Naive B cell (primary cell): ENCODE measurements around the gene ROPN1L. TPM values are rescaled to one million over a fixed set of nuclear protein-coding genes. Genes with fewer than 3 reads are reported as not detected.
A peak's percentile ranks its signal among the peaks of the same experiment; 100 is the strongest.

Experiments used
- ATAC-seq, 2 donors: fragments of 150-1000 bp; cut with Tn5 transposase; 2 replicates each; pipeline ENCODE4 v1.10.0; 2021; ENCODE audit warnings: low read depth in 2 of 2, mild to moderate bottlenecking in 2 of 2, moderate library complexity in 2 of 2
- DNase-seq: peaks from one replicate; pipeline ENCODE4 v3.0.0; 2022
- H3K27ac Mint-ChIP-seq, 6 donors: one replicate each; pipeline ENCODE4 v1.8.0; 2020 to 2022; ENCODE audit warnings: mild to moderate bottlenecking in 6 of 6, mixed read lengths in 6 of 6, moderate library complexity in 5 of 6, inconsistent platforms in 2 of 6
- H3K27me3 Mint-ChIP-seq, 3 donors: one replicate each; pipeline ENCODE4 v1.8.0; 2021 to 2022; ENCODE audit warnings: mixed read lengths in 3 of 3, mild to moderate bottlenecking in 1 of 3
- H3K36me3 Mint-ChIP-seq, 2 donors: one replicate each; pipeline ENCODE4 v1.8.0; 2020 to 2022; ENCODE audit warnings: mixed read lengths in 2 of 2, inconsistent platforms in 1 of 2, mild to moderate bottlenecking in 1 of 2
- H3K4me1 Mint-ChIP-seq, 3 donors: one replicate each; pipeline ENCODE4 v1.8.0; 2020 to 2022; ENCODE audit warnings: mixed read lengths in 3 of 3, inconsistent platforms in 1 of 3, mild to moderate bottlenecking in 1 of 3, moderate library complexity in 1 of 3
- H3K4me3 Mint-ChIP-seq, 8 donors: one replicate each; pipeline ENCODE4 v1.8.0; 2020 to 2022; ENCODE audit warnings: mild to moderate bottlenecking in 8 of 8, mixed read lengths in 8 of 8, moderate library complexity in 8 of 8, inconsistent platforms in 2 of 8
- H3K9me3 Mint-ChIP-seq, 7 donors: one replicate each; pipeline ENCODE4 v1.8.0; 2020 to 2022; ENCODE audit warnings: mixed read lengths in 7 of 7, mild to moderate bottlenecking in 5 of 7, inconsistent platforms in 2 of 7, moderate library complexity in 1 of 7
- polyA plus RNA-seq, 6 donors: library from polyadenylated mRNA; unstranded; fragments of 300-500 nt; fragmentation: Illumina TruSeq; gene quantifications; one replicate each; pipeline ENCODE4 v1.2.3, GENCODE V29; 2021; ENCODE audit warnings: low read depth in 6 of 6

ROPN1L gene
- polyA plus RNA-seq, 6 donors from 2014 or later, result 0.58 to 0.70 TPM; not detected in 4

DNA sequence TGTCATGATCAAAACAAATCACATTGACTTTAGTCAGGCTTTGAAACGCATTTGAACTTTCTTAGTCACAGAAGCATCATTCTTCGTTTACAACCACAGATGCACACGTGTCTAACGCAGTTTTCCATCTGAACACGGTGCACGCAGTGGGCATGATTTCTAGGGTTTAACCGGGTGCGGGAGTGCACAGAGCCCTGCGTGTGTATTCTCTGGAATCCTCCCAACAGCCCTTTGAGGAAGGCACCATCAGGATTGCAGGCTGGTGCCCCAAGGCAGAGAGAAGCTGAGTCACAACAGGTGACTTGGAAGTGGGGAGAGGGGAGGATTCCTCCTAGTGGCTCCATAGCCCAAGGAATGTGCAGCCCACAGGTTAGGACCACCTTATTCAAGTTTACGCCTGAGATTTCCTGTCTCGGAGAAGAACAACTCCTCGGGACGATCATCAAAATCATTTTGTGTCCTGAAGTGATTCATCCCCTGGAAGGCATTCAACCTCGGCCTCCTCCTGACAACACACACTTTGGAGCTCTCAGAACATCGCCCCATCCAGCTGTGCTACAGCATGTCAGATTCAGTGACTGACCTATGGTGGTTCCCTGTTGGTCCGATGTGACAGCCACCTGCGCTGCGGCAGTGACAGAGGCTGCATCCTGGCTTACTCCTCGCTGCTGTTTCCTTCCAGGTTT lies 13.1 kb downstream of the ROPN1L start:
- ATAC-seq (no peak), DNase-seq (no peak)
- peak overlapping the region in 2 of 6 donors; percentile 49 to 81 for H3K27ac Mint-ChIP-seq
- no peaks in the 10 kb centered on the region for H3K36me3 Mint-ChIP-seq
- H3K4me3 Mint-ChIP-seq, result no peak overlapping the region
- peaks cover 2 to 8% (median 5%) of the 10 kb centered on the region in 3 donors for H3K4me1 Mint-ChIP-seq
- peaks cover 0 to 5% (median 0%) of the 10 kb centered on the region in 3 donors for H3K27me3 Mint-ChIP-seq
- H3K9me3 Mint-ChIP-seq, result peaks cover 0 to 5% (median 0%) of the 10 kb centered on the region in 7 donors

GRCh38 chr5:10455277-10455670 lies 13.6 kb downstream of the ROPN1L start:
- Mint-ChIP-seq H3K9me3 (peaks cover 0 to 5% (median 0%) of the 10 kb centered on the region in 7 donors), H3K27me3 (peaks cover 0 to 5% (median 0%) of the 10 kb centered on the region in 3 donors), H3K4me1 (peaks cover 2 to 10% (median 5%) of the 10 kb centered on the region in 3 donors), H3K4me3 (no peak overlapping the region), H3K36me3 (no peaks in the 10 kb centered on the region), H3K27ac (peak overlapping the region in 1 of 6 donors; percentile 81)
- DNase-seq (no peak), ATAC-seq (no peak)

GRCh38 chr5:10456583-10457420 lies 15.1 kb downstream of the ROPN1L start:
- H3K9me3 Mint-ChIP-seq, result peaks cover 0 to 5% (median 0%) of the 10 kb centered on the region in 7 donors
- no peaks in the 10 kb centered on the region for H3K36me3 Mint-ChIP-seq
- ATAC-seq (no peak), DNase-seq (no peak)
- no peak overlapping the region for H3K27ac Mint-ChIP-seq
- H3K4me3 Mint-ChIP-seq, result no peak overlapping the region
- H3K4me1 Mint-ChIP-seq, result peaks cover 2 to 12% (median 5%) of the 10 kb centered on the region in 3 donors
- H3K27me3 Mint-ChIP-seq, result peaks cover 0 to 5% (median 0%) of the 10 kb centered on the region in 3 donors

DNA sequence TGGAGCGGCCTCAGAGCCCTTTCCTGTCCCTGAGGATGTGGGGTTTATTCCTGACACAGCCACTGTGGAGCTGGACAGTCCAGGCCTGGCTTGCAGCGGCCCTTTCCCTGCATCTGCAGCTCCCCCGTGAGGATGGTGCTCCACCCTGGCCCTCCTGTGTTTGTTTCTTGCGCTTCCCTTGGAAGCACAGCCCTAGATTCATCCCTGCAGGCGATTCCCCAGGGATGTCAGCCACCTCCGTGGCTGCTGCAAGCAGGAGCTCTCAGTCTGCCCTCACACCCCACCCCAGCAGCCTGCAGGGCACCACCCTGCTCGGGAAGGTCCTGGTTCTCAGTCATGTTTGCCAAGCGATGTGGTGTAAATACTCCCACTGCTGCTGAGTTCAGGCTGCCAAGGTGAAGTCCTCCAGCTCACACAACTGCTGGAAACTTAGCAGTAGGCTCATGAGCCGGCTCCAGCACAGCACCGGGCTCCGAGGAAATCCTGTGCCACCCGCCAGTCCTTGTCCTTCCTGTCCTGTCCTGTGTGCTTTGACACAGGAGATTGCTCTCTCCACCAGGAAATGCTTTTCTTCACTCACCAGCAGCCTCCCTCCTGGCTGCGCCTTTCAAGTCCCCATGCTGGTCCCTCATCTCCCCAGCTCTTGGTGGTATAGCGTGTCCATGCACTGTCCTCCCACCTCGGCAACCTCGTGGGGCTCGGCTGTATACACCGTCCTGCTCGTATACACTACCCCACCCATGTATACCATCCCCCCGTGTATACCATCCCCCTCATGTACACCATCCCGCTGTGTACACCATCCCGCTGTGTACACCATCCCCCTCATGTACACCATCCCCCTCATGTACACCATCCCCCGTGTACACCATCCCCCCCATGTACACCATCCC lies 16.2 kb downstream of the ROPN1L start:
- Mint-ChIP-seq H3K9me3 (peaks cover 0 to 5% (median 0%) of the 10 kb centered on the region in 7 donors), H3K27me3 (peaks cover 0 to under 1% (median 0%) of the 10 kb centered on the region in 3 donors), H3K36me3 (no peaks in the 10 kb centered on the region), H3K4me3 (no peak overlapping the region), H3K27ac (peak overlapping the region in 1 of 6 donors; percentile 54), H3K4me1 (peaks cover 0 to 8% (median 2%) of the 10 kb centered on the region in 3 donors)
- DNase-seq, result no peak
- ATAC-seq, result no peak

- DNase-seq, result no peak
- Mint-ChIP-seq H3K9me3 (peaks cover 0 to 5% (median 0%) of the 10 kb centered on the region in 7 donors), H3K4me1 (peaks cover 0 to 7% (median 0%) of the 10 kb centered on the region in 3 donors), H3K27me3 (peaks cover 6 to 10% (median 8%) of the 10 kb centered on the region in 3 donors), H3K36me3 (no peaks in the 10 kb centered on the region), H3K27ac (peak overlapping the region in 3 of 6 donors; percentile 32 to 90 (median 44)), H3K4me3 (no peak overlapping the region)
- ATAC-seq, result no peak
Measured at GRCh38 chr5:10459080-10460055, 17.7 kb downstream of the ROPN1L start.

DNA sequence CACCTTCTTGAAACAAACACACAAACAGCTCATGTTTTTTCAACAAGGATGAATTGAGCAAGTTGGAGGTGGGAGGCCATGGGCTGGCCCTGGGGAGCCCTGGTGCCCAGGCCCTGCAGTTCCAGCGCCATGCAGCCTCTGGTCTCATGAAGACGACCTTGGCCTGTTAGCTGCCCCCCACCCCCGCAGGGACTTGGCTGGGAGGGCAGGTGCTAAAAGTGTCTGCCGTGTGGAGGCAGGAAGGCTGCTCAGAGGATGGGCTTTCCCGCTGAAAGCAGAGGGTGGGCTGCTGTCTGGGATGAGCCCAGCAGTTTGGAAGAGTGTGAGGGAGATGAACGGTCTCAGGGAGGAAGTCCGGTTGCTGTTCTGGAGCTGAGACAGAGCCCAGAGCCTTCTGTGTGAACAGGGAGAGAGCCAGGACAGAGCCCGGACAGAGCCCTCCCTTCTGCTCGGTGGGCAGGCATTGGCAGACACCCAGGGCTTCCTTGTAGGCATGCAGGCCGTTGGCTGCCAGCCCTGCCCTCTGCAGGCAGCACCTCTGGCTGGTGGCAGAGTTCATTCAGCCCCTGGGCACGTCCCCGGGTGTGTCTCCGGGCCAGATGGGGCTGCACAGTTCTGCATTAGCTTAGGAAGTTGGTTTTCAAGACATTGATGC lies 18.7 kb downstream of the ROPN1L start:
- DNase-seq (no peak), ATAC-seq (no peak)
- Mint-ChIP-seq H3K4me3 (no peak overlapping the region), H3K27me3 (peaks cover 7 to 13% (median 10%) of the 10 kb centered on the region in 3 donors), H3K27ac (peak overlapping the region in 1 of 6 donors; percentile 32), H3K36me3 (no peaks in the 10 kb centered on the region), H3K4me1 (peaks cover 0 to 7% (median 0%) of the 10 kb centered on the region in 3 donors), H3K9me3 (peaks cover 0 to 5% (median 0%) of the 10 kb centered on the region in 7 donors)

DNA sequence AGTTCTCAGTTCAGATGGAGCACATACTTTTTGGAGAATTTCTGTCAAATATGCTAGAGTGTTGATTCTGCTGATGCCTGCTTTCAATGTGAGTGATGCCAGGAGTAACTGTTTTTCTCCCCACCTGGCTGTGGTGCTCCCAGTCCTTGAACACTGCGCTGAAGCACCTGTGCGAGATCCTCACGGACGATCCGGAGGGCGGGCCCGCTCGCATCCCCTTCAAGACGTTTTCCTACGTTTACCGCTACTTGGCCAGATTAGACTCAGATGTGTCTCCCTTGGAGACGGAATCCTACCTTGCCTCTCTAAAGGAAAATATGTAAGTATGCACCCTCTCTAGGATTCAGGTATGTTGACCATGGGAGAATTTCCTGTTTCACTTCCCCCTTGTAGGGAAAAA lies 19.4 kb downstream of the ROPN1L start:
- ATAC-seq (no peak), DNase-seq (no peak)
- Mint-ChIP-seq H3K27ac (peak overlapping the region in 1 of 6 donors; percentile 63), H3K4me1 (peaks cover 0 to 7% (median 0%) of the 10 kb centered on the region in 3 donors), H3K27me3 (peaks cover 9 to 14% (median 14%) of the 10 kb centered on the region in 3 donors), H3K36me3 (no peaks in the 10 kb centered on the region), H3K9me3 (peaks cover 0 to 5% (median 0%) of the 10 kb centered on the region in 7 donors), H3K4me3 (no peak overlapping the region)

GRCh38 chr5:10461904-10462555 lies 20.4 kb downstream of the ROPN1L start:
- Mint-ChIP-seq H3K27me3 (peaks cover 12 to 22% (median 19%) of the 10 kb centered on the region in 3 donors), H3K27ac (peak overlapping the region in 1 of 6 donors; percentile 79), H3K4me3 (no peak overlapping the region), H3K9me3 (peaks cover 0 to 5% (median 0%) of the 10 kb centered on the region in 7 donors), H3K36me3 (no peaks in the 10 kb centered on the region), H3K4me1 (peaks cover 0 to 7% (median 3%) of the 10 kb centered on the region in 3 donors)
- DNase-seq, result no peak
- ATAC-seq, result no peak

DNA sequence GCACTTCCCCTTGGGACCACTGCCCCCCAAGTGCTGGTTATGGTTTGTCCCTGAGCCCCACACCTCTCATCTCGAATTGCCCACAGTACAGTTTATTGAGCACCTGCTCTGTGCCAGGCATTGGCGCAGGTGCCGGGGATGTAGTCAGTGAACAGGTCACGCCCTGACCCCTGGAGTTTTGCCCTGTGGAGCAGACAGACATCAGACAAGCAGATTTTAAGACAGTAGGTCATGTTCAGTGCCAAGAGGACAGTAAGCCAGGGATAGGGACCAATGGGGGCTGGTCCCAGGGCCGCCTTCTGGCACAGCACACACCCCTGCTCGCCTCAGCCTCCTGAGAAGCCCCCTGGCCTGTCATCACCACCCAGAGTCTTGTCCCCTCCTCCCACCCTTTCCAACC lies 21.9 kb downstream of the ROPN1L start:
- DNase-seq (no peak), ATAC-seq (no peak)
- no peak overlapping the region for H3K27ac Mint-ChIP-seq
- peaks cover 0 to 7% (median 5%) of the 10 kb centered on the region in 3 donors for H3K4me1 Mint-ChIP-seq
- H3K36me3 Mint-ChIP-seq, result no peaks in the 10 kb centered on the region
- no peak overlapping the region for H3K4me3 Mint-ChIP-seq
- H3K27me3 Mint-ChIP-seq, result peaks cover 19 to 22% (median 19%) of the 10 kb centered on the region in 3 donors
- H3K9me3 Mint-ChIP-seq, result peaks cover 0 to 5% (median 0%) of the 10 kb centered on the region in 7 donors

DNA sequence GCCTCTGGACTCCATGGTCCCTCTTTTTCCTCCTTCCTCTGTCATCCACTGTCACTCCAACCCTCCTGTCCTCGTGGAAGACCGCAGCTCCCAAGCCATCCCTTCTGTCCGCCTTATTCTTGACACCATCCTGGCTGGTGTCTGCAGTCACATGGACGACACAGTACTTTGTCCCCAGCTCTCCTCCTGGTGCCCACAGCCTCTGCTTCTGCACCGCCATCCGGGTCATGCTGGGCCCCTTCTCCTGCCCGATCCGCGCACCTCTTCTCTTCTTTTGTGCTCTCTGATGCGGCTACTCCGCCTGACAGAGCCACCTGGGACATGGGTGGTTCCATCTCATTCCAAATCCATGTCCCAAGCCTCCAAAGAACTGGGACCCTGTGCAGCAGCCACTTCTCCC lies 22.5 kb downstream of the ROPN1L start:
- peaks cover 19 to 22% (median 19%) of the 10 kb centered on the region in 3 donors for H3K27me3 Mint-ChIP-seq
- no peak overlapping the region for H3K4me3 Mint-ChIP-seq
- H3K27ac Mint-ChIP-seq, result peak overlapping the region in 1 of 6 donors; percentile 89
- peaks cover 0 to 6% (median 5%) of the 10 kb centered on the region in 3 donors for H3K4me1 Mint-ChIP-seq
- H3K9me3 Mint-ChIP-seq, result peaks cover 0 to 3% (median 0%) of the 10 kb centered on the region in 7 donors
- no peaks in the 10 kb centered on the region for H3K36me3 Mint-ChIP-seq
- ATAC-seq (no peak), DNase-seq (no peak)

- no peak for ATAC-seq
- H3K4me3 Mint-ChIP-seq, result no peak overlapping the region
- H3K27me3 Mint-ChIP-seq, result peaks cover 19 to 22% (median 19%) of the 10 kb centered on the region in 3 donors
- H3K36me3 Mint-ChIP-seq, result no peaks in the 10 kb centered on the region
- H3K9me3 Mint-ChIP-seq, result no peaks in the 10 kb centered on the region
- no peak overlapping the region for H3K27ac Mint-ChIP-seq
- no peak for DNase-seq
- peaks cover 0 to 5% (median 0%) of the 10 kb centered on the region in 3 donors for H3K4me1 Mint-ChIP-seq
Measured at GRCh38 chr5:10465726-10466125, 24.0 kb downstream of the ROPN1L start.
